ENCODE measurements around the gene ALPG. TPM values are rescaled to one million over a fixed set of nuclear protein-coding genes. Genes with fewer than 3 reads are reported as not detected.

Gene ALPG
- total and polyA plus RNA-seq, 2 donors (not counting 3 experiments of a cell fraction or from before 2014, with no cell fraction given): not detected

- Histone ChIP-seq H3K36me3 (ENCODE audit: control insufficient read depth in 2 of 2, extremely low read depth in 1 of 2, insufficient read depth in 2 of 2, low read length in 2 of 2) (no peaks in the 10 kb centered on the region), H3K9me1 (replicated peaks; ENCODE audit: control insufficient read depth, extremely low read depth, insufficient read depth, low read length) (no peaks in the 10 kb centered on the region), H3K9ac (replicated peaks; ENCODE audit: extremely low read depth, insufficient read depth, low read length) (no peak overlapping the region), H3K4me3 (replicated peaks in 1 of 3; ENCODE audit: insufficient read depth in 1 of 3, low read depth in 1 of 3, low read length in 3 of 3) (no peak overlapping the region), H4K20me1 (replicated peaks; ENCODE audit: control insufficient read depth, extremely low read depth, insufficient read depth, low read length) (no peaks in the 10 kb centered on the region), H3K9me3 (replicated peaks; ENCODE audit: control insufficient read depth, insufficient read depth, low read length) (no peaks in the 10 kb centered on the region), H3K4me2 (ENCODE audit: insufficient read depth, low read length) (no peak overlapping the region), H2AFZ (ENCODE audit: low read depth, low read length) (no peak overlapping the region), H3K79me2 (ENCODE audit: control insufficient read depth, insufficient read depth, low read length) (no peaks in the 10 kb centered on the region), H3K27ac (ENCODE audit: insufficient read depth, low read depth, low read length) (no peak overlapping the region), H3K4me1 (ENCODE audit: control insufficient read depth, extremely low read depth, insufficient read depth, low read length) (no peaks in the 10 kb centered on the region), H3K27me3 (ENCODE audit: control insufficient read depth in 2 of 2, insufficient read depth in 2 of 2, low read length in 2 of 2) (peaks cover 5 to 13% of the 10 kb centered on the region in 2 experiments)
- DNase-seq (ENCODE audit: low read depth, low spot score) (no peak), FAIRE-seq (no peak)
- BruUV-seq (replicated peaks): no TSS peak
- POLR2A ChIA-PET: no interaction called here
- intact Hi-C loops (cut with micrococcal nuclease) (no loop called here), dilution Hi-C loops (cut with MboI; ENCODE audit: extremely low pct_ligation_motif_present, low sequenced_read_pairs) (no loop called here)
- TF ChIP-seq POLR2AphosphoS5 (IDR thresholded peaks at IDR 0.05; ENCODE audit: insufficient read depth, low read depth, low read length) (no peak), GATA2 (IDR thresholded peaks at IDR 0.05; ENCODE audit: insufficient read depth, insufficient read length, low read depth, low read length) (no peak), EZH2 (IDR thresholded peaks at IDR 0.05; ENCODE audit: borderline replicate concordance, low read depth, low read length, severe bottlenecking) (no peak), MYC (IDR thresholded peaks at IDR 0.05; ENCODE audit: low read depth, low read length) (no peak)
- CTCF ChIA-PET: interaction anchor here (1.3 to 2.0 kb wide), 2 partner anchors 11 to 63 kb away, joined by 3 to 4 read pairs; no protein-coding TSS in a partner anchor
Measured at GRCh38 chr2:232376260-232376659, 30.4 kb upstream of the ALPG start.

- no TSS peak for BruUV-seq (replicated peaks)
Measured at GRCh38 chr2:232376713-232377112, 29.9 kb upstream of the ALPG start.

More at GRCh38 chr2:232376713-232377112, 29.9 kb upstream of the ALPG start:
- ChIA-PET POLR2A (no interaction called here), CTCF (interaction anchor here (1.3 to 2.2 kb wide), 3 partner anchors 9 to 63 kb away, joined by 3 to 7 read pairs (median 4); no protein-coding TSS in a partner anchor)
- no peak overlapping the region for H3K27ac ChIP-seq (ENCODE audit: insufficient read depth, low read depth, low read length)
- no peak overlapping the region for H3K4me2 ChIP-seq (ENCODE audit: insufficient read depth, low read length)
- H3K27me3 ChIP-seq (ENCODE audit: control insufficient read depth in 2 of 2, insufficient read depth in 2 of 2, low read length in 2 of 2): peaks cover 6 to 14% of the 10 kb centered on the region in 2 experiments
- no peaks in the 10 kb centered on the region for H3K36me3 ChIP-seq (ENCODE audit: control insufficient read depth in 2 of 2, extremely low read depth in 1 of 2, insufficient read depth in 2 of 2, low read length in 2 of 2)
- DNase-seq (ENCODE audit: low read depth, low spot score) (no peak), FAIRE-seq (no peak)
- intact Hi-C loops (cut with micrococcal nuclease) (no loop called here), dilution Hi-C loops (cut with MboI; ENCODE audit: extremely low pct_ligation_motif_present, low sequenced_read_pairs) (no loop called here)
- no peaks in the 10 kb centered on the region for H3K9me1 ChIP-seq (replicated peaks; ENCODE audit: control insufficient read depth, extremely low read depth, insufficient read depth, low read length)
- TF ChIP-seq FOS (IDR thresholded peaks at IDR 0.05; ENCODE audit: borderline replicate concordance, insufficient read depth, low read length) (no peak), GATA2 (IDR thresholded peaks at IDR 0.05; ENCODE audit: insufficient read depth, insufficient read length, low read depth, low read length) (no peak), MYC (IDR thresholded peaks at IDR 0.05; ENCODE audit: low read depth, low read length) (no peak), JUN (IDR thresholded peaks at IDR 0.05; ENCODE audit: borderline replicate concordance, insufficient read depth, insufficient read length, low read depth) (no peak), POLR2A (IDR thresholded peaks at IDR 0.05; ENCODE audit: low read depth, low read length) (no peak), MAX (IDR thresholded peaks at IDR 0.05; ENCODE audit: insufficient read depth, insufficient read length) (no peak), POLR2AphosphoS5 (IDR thresholded peaks at IDR 0.05; ENCODE audit: insufficient read depth, low read depth, low read length) (no peak), EZH2 (IDR thresholded peaks at IDR 0.05; ENCODE audit: borderline replicate concordance, low read depth, low read length, severe bottlenecking) (no peak), CTCF (IDR thresholded peaks at IDR 0.05; ENCODE audit: extremely low read depth in 1 of 2, insufficient read depth in 1 of 2, low read depth in 1 of 2, low read length in 2 of 2) (no peak)
- no peaks in the 10 kb centered on the region for H4K20me1 ChIP-seq (replicated peaks; ENCODE audit: control insufficient read depth, extremely low read depth, insufficient read depth, low read length)
- H3K4me3 ChIP-seq (replicated peaks in 1 of 3; ENCODE audit: insufficient read depth in 1 of 3, low read depth in 1 of 3, low read length in 3 of 3): no peak overlapping the region
- H3K9ac ChIP-seq (replicated peaks; ENCODE audit: extremely low read depth, insufficient read depth, low read length): no peak overlapping the region
- H2AFZ ChIP-seq (ENCODE audit: low read depth, low read length): no peak overlapping the region
- no peaks in the 10 kb centered on the region for H3K79me2 ChIP-seq (ENCODE audit: control insufficient read depth, insufficient read depth, low read length)
- H3K4me1 ChIP-seq (ENCODE audit: control insufficient read depth, extremely low read depth, insufficient read depth, low read length): no peaks in the 10 kb centered on the region
- no peaks in the 10 kb centered on the region for H3K9me3 ChIP-seq (replicated peaks; ENCODE audit: control insufficient read depth, insufficient read depth, low read length)

Data from endothelial cell of umbilical vein (primary cell).